DND-41 (cell line): ENCODE data around the gene TMEM184A.

Experiments
- ATAC-seq: fragments of 200-7000 bp; cut with Tn5 transposase; 3 replicates; pipeline ENCODE4 v1.9.1; 2021; ENCODE audit warnings: low read depth; ENCODE audit not compliant: insufficient read depth
- DNase-seq: peaks from one replicate; pipeline ENCODE4 v3.0.0-alpha.2; 2020
- H2AFZ ChIP-seq: 2 replicates; pipeline ENCODE4 v1.6.0; 2012; ENCODE audit warnings: low read depth, low read length
- H3K27ac ChIP-seq: 2 replicates; pipeline ENCODE4 v1.5.1; 2012; ENCODE audit warnings: low read length, inconsistent platforms
- H3K27me3 ChIP-seq: fragments of 200-600 bp; sonication (generic); 2 replicates; pipeline ENCODE4 v1.6.0; 2012; ENCODE audit warnings: low read length, mild to moderate bottlenecking, inconsistent platforms; ENCODE audit not compliant: insufficient read depth, poor library complexity
- H3K36me3 ChIP-seq: 2 replicates; pipeline ENCODE4 v1.5.1; 2012; ENCODE audit warnings: low read length, inconsistent platforms; ENCODE audit not compliant: insufficient read depth
- H3K4me1 ChIP-seq: 2 replicates; pipeline ENCODE4 v1.5.1; 2012; ENCODE audit warnings: mild to moderate bottlenecking, low read length; ENCODE audit not compliant: insufficient read depth
- H3K4me2 ChIP-seq: 2 replicates; pipeline ENCODE4 v1.6.0; 2012; ENCODE audit warnings: mild to moderate bottlenecking, moderate library complexity, low read length, inconsistent platforms; ENCODE audit not compliant: insufficient read depth
- H3K4me3 ChIP-seq, 2 experiments: fragments of 200-600 bp in 1 of 2; shearing (Covaris generic) in 1 of 2; 2 replicates each; pipeline ENCODE4 v1.5.1; 2012 to 2016; ENCODE audit warnings: inconsistent platforms in 2 of 2, low read length in 2 of 2, mild to moderate bottlenecking in 2 of 2, low read depth in 1 of 2, moderate library complexity in 1 of 2
- H3K79me2 ChIP-seq: 2 replicates; pipeline ENCODE4 v1.6.0; 2012; ENCODE audit warnings: low read length, inconsistent platforms; ENCODE audit not compliant: insufficient read depth
- H3K9ac ChIP-seq: 2 replicates; pipeline ENCODE4 v1.6.0; 2012; ENCODE audit warnings: low read depth, mild to moderate bottlenecking, inconsistent platforms, low read length, moderate library complexity
- H3K9me3 ChIP-seq: 2 replicates; pipeline ENCODE4 v1.5.1; 2012; ENCODE audit warnings: low read length, moderate library complexity, mild to moderate bottlenecking, inconsistent platforms; ENCODE audit not compliant: insufficient read depth, severe bottlenecking
- H4K20me1 ChIP-seq: 2 replicates; pipeline ENCODE4 v1.6.0; 2012; ENCODE audit warnings: low read length; ENCODE audit not compliant: insufficient read depth
- EZH2 ChIP-seq: IDR thresholded peaks from 3 replicates; pipeline ENCODE4 v1.6.1; 2012; ENCODE audit warnings: borderline replicate concordance, low read depth, mild to moderate bottlenecking, moderate library complexity, low read length, inconsistent platforms; ENCODE audit not compliant: severe bottlenecking
- TF ChIP-seq, protein P1 (sequence below): IDR thresholded peaks from 2 replicates; pipeline ENCODE4 v1.5.1; 2012; ENCODE audit warnings: borderline replicate concordance, low read length, moderate library complexity, mild to moderate bottlenecking; ENCODE audit not compliant: poor library complexity, severe bottlenecking; ENCODE audit errors: extremely low read depth

Gene TMEM184A

DNA sequence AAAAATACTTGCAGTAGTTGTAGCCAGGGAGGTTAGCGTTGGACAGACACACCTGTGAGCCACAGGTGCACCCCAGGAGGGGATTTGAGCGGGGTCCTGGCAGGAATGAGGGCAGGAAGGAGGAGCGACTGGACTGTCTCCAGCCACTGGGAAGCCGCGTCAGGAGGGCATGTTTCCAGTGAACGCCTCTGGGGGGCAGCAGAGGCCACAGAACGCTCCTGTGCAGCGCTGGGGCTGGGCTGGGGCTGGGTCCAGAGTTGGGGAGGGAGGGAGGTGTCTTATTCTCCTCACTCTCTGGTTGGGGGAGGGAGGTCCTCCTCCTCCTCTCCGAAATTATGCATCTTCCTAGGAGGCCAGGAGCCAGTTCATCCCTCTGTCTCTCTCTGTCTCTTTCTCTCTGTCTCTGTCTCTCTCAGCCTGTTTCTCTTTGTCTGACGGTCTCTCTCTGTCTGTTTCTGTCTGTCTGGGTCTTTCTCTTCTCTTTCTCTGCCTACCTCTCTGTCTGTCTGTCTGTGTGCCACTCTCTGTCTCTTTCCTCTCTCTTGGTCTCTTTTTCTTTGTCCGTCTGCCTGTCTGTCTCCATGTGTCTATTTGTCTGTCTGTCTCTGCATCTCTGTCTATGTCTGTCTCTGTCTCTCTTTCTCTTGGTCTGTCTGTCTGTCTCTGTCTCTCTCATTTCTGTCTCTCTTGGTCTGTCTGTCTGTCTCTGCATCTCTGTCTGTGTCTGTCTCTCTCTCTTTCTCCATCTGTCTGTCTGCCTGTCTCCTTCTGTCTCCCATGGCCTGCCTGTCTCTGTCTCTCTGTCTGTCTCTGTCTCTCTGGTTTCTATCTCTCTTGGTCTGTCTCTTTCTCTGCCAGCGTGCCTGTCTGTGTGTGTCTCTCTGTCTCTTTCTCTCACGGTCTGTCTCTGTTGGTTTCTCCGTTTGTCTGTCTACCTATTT, 23.7 kb upstream of the TMEM184A start:
- Histone ChIP-seq H3K9me3 (no peaks in the 10 kb centered on the region), H4K20me1 (no peaks in the 10 kb centered on the region), H3K27me3 (no peaks in the 10 kb centered on the region), H3K9ac (peak overlapping the region; percentile 10), H3K4me1 (peaks cover 18% of the 10 kb centered on the region), H3K27ac (peak overlapping the region; percentile 22), H3K36me3 (no peaks in the 10 kb centered on the region), H2AFZ (peak overlapping the region; percentile 1), H3K79me2 (no peaks in the 10 kb centered on the region), H3K4me3 (no peak overlapping the region), H3K4me2 (peak overlapping the region; percentile 42)
- DNase-seq (peak; percentile 78), ATAC-seq (peak; percentile 97)
- TF ChIP-seq, protein P1, sequence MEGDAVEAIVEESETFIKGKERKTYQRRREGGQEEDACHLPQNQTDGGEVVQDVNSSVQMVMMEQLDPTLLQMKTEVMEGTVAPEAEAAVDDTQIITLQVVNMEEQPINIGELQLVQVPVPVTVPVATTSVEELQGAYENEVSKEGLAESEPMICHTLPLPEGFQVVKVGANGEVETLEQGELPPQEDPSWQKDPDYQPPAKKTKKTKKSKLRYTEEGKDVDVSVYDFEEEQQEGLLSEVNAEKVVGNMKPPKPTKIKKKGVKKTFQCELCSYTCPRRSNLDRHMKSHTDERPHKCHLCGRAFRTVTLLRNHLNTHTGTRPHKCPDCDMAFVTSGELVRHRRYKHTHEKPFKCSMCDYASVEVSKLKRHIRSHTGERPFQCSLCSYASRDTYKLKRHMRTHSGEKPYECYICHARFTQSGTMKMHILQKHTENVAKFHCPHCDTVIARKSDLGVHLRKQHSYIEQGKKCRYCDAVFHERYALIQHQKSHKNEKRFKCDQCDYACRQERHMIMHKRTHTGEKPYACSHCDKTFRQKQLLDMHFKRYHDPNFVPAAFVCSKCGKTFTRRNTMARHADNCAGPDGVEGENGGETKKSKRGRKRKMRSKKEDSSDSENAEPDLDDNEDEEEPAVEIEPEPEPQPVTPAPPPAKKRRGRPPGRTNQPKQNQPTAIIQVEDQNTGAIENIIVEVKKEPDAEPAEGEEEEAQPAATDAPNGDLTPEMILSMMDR: peak; percentile 97
- no peak for TF ChIP-seq EZH2

DNA sequence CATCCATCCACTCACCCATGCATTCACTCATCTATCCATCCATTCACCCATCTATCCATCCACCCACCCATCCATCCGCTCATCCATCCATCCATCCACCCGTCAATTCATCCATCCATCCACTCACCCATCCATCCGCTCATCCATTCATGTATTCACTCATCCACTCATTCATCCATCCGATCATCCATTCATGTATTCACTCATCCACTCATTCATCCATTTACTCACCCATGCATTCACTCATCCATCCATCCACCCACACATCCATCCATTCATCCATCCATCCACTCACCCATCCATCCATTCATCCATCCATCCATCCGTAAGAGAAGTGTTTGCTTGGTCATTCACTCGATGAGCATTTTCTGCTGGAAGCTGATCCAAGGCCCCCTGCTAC, 22.5 kb upstream of the TMEM184A start:
- Histone ChIP-seq H3K4me3 (no peak overlapping the region), H4K20me1 (no peaks in the 10 kb centered on the region), H3K27me3 (no peaks in the 10 kb centered on the region), H3K9me3 (no peaks in the 10 kb centered on the region), H3K4me2 (no peak overlapping the region), H3K9ac (no peak overlapping the region), H3K27ac (no peak overlapping the region), H3K36me3 (no peaks in the 10 kb centered on the region), H3K4me1 (peaks cover 18% of the 10 kb centered on the region), H2AFZ (no peak overlapping the region), H3K79me2 (no peaks in the 10 kb centered on the region)
- ATAC-seq: no peak
- no peak for DNase-seq
- TF ChIP-seq EZH2: no peak
- TF ChIP-seq, protein P1: no peak

DNA sequence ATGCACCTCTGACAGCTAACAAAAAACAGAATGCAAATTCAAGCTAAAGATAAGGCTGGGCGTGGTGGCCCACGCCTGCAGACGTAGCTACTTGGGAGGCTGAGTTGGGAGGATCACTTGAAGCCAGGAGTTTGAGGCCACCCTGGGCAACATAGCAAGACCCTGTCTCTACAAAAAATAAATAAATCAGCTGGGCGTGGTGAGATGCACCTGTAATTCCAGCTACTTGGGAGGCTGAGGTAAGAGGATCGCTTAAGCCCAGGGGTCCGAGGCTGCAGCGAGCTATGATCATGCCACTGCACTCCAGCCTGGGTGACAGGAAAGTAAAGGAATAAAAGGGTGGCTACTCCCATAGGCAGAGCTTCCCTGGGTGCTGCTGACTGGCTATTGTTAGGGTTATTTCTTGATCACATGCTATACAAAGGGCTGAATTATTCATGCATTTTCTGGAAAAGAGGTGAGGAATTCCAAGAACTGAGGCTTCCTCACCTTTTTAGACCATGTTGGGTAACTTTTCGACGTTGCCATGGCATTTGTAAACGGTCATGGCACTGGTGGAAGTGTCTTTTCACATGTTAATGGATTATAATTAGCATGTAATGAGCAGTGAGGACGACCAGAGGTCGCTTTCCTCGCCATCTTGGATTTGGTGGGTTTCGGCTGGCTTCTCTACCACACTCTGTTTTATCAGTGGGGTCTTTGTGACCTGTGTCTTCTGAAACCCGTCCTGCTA, 20.7 kb upstream of the TMEM184A start:
- TF ChIP-seq, protein P1: no peak
- TF ChIP-seq EZH2: no peak
- Histone ChIP-seq H3K4me1 (peaks cover 17% of the 10 kb centered on the region), H3K9ac (no peak overlapping the region), H4K20me1 (no peaks in the 10 kb centered on the region), H2AFZ (no peak overlapping the region), H3K36me3 (peaks cover 3% of the 10 kb centered on the region; the same call in 1 of the 2 replicates), H3K4me3 (no peak overlapping the region), H3K4me2 (no peak overlapping the region), H3K27ac (no peak overlapping the region), H3K9me3 (no peaks in the 10 kb centered on the region), H3K27me3 (no peaks in the 10 kb centered on the region), H3K79me2 (no peaks in the 10 kb centered on the region)
- DNase-seq: no peak
- ATAC-seq: no peak
